SK-N-SH treated with all-trans-retinoic acid at 6 μM for 48 hours (cell line): ENCODE data around the gene SF3A1.

Experiments used
- ATAC-seq: fragments of 200-7000 bp; cut with Tn5 transposase; 3 replicates; pipeline ENCODE4 v1.9.1; 2020; ENCODE audit warnings: mild to moderate bottlenecking, moderate library complexity
- ARNTL ChIP-seq: fragments of 450-650 bp; formaldehyde crosslinking; IDR thresholded peaks from 2 replicates; pipeline ENCODE4 v1.5.0; 2020; ENCODE audit warnings: low read depth, mild to moderate bottlenecking, moderate library complexity, borderline replicate concordance
- BACH2 ChIP-seq: fragments of 250-450 bp; sonication (Bioruptor Pico); IDR thresholded peaks from 2 replicates; pipeline ENCODE4 v1.9.0; 2021; ENCODE audit warnings: mild to moderate bottlenecking, borderline replicate concordance
- CSDC2 ChIP-seq: fragments of 250-450 bp; sonication (Bioruptor Pico); IDR thresholded peaks from 2 replicates; pipeline ENCODE4 v1.5.0; 2020; ENCODE audit warnings: mild to moderate bottlenecking, moderate library complexity
- ESRRG ChIP-seq: fragments of 250-450 bp; sonication (Bioruptor Pico); IDR thresholded peaks from 2 replicates; pipeline ENCODE4 v1.6.1; 2021; ENCODE audit warnings: mild to moderate bottlenecking
- GLIS3 ChIP-seq: fragments of 250-450 bp; sonication (Bioruptor Pico); IDR thresholded peaks from 2 replicates; pipeline ENCODE4 v1.5.0; 2020; ENCODE audit warnings: mild to moderate bottlenecking, moderate library complexity
- OSR1 ChIP-seq: fragments of 250-450 bp; sonication (Bioruptor Pico); IDR thresholded peaks from 2 replicates; pipeline ENCODE4 v1.8.0; 2022; ENCODE audit warnings: moderate library complexity, mild to moderate bottlenecking, inconsistent platforms
- PPARA ChIP-seq: fragments of 250-450 bp; sonication (Bioruptor Pico); IDR thresholded peaks from 2 replicates; pipeline ENCODE4 v1.5.0; 2020; ENCODE audit warnings: mild to moderate bottlenecking, borderline replicate concordance
- RARB ChIP-seq: fragments of 250-450 bp; sonication (Bioruptor Pico); IDR thresholded peaks from 2 replicates; pipeline ENCODE4 v1.8.0; 2021; ENCODE audit warnings: mild to moderate bottlenecking, moderate library complexity
- SNAI2 ChIP-seq: fragments of 250-450 bp; sonication (Bioruptor Pico); IDR thresholded peaks from 2 replicates; pipeline ENCODE4 v1.5.0; 2020; ENCODE audit warnings: mild to moderate bottlenecking, moderate library complexity
- TCF4 ChIP-seq: fragments of 250-450 bp; sonication (Bioruptor Pico); IDR thresholded peaks from 2 replicates; pipeline ENCODE4 v1.8.0; 2021; ENCODE audit warnings: mild to moderate bottlenecking, moderate library complexity, borderline replicate concordance
- ZC3H10 ChIP-seq: fragments of 250-450 bp; sonication (Bioruptor Pico); IDR thresholded peaks from 2 replicates; pipeline ENCODE4 v1.5.1; 2021; ENCODE audit warnings: mild to moderate bottlenecking, moderate library complexity
- ZFP3 ChIP-seq: fragments of 250-450 bp; sonication (Bioruptor Pico); IDR thresholded peaks from 2 replicates; pipeline ENCODE4 v1.5.0; 2020; ENCODE audit warnings: mild to moderate bottlenecking, moderate library complexity
- ZFP30 ChIP-seq: fragments of 450-650 bp; formaldehyde crosslinking; IDR thresholded peaks from 2 replicates; pipeline ENCODE4 v1.5.0; 2022; ENCODE audit warnings: mild to moderate bottlenecking, moderate library complexity
- ZNF565 ChIP-seq: fragments of 450-650 bp; formaldehyde crosslinking; conservative IDR thresholded peaks from 2 replicates; pipeline ENCODE4 v1.5.0; 2020; ENCODE audit warnings: low read depth, mild to moderate bottlenecking, moderate library complexity
- ZNF70 ChIP-seq: fragments of 450-650 bp; formaldehyde crosslinking; IDR thresholded peaks from 2 replicates; pipeline ENCODE4 v1.5.0; 2020; ENCODE audit warnings: mild to moderate bottlenecking, moderate library complexity
- ZNF8 ChIP-seq: fragments of 450-650 bp; formaldehyde crosslinking; IDR thresholded peaks from 2 replicates; pipeline ENCODE4 v1.5.0; 2020; ENCODE audit warnings: mild to moderate bottlenecking, moderate library complexity
- TF ChIP-seq, protein P1 (sequence below): fragments of 250-450 bp; sonication (Bioruptor Pico); IDR thresholded peaks from 2 replicates; pipeline ENCODE4 v1.5.1; 2021; ENCODE audit warnings: mild to moderate bottlenecking, moderate library complexity
- TF ChIP-seq, protein P2 (sequence below): fragments of 250-450 bp; sonication (Bioruptor Pico); IDR thresholded peaks from 2 replicates; pipeline ENCODE4 v1.8.0; 2020; ENCODE audit warnings: mild to moderate bottlenecking, moderate library complexity, borderline replicate concordance
- TF ChIP-seq, protein P3 (sequence below): fragments of 250-450 bp; sonication (Bioruptor Pico); IDR thresholded peaks from 2 replicates; pipeline ENCODE4 v1.8.0; 2021; ENCODE audit warnings: low read depth, mild to moderate bottlenecking, moderate library complexity, borderline replicate concordance
- TF ChIP-seq, protein P4 (sequence below): fragments of 250-450 bp; sonication (Bioruptor Pico); IDR thresholded peaks from 2 replicates; pipeline ENCODE4 v1.5.0; 2020; ENCODE audit warnings: mild to moderate bottlenecking, moderate library complexity
- TF ChIP-seq, protein P5 (sequence below): fragments of 250-450 bp; sonication (Bioruptor Pico); IDR thresholded peaks from 2 replicates; pipeline ENCODE4 v1.5.1; 2020; ENCODE audit warnings: low read depth, mild to moderate bottlenecking, moderate library complexity

The SF3A1 gene

DNA sequence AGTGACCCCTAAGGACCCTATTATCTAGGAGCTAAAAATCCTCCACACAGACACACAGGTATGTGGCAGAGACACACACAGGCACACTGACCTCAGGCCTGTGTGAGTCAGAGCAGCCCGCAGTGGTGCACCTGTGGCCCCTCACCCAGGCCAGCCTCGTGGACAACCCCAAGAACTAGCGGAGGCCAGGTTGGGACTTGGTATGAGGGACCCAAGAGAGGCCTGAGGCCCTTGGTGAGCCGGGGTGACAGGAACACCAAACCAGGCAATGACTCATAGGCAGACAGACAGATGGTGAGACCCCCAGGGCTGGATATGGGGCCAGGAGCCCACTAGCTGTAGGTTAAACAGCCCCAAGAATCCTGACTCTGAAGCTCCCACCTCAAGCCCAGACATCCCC is 73.4 kb downstream of the SF3A1 start:
- no peak for ATAC-seq

DNA sequence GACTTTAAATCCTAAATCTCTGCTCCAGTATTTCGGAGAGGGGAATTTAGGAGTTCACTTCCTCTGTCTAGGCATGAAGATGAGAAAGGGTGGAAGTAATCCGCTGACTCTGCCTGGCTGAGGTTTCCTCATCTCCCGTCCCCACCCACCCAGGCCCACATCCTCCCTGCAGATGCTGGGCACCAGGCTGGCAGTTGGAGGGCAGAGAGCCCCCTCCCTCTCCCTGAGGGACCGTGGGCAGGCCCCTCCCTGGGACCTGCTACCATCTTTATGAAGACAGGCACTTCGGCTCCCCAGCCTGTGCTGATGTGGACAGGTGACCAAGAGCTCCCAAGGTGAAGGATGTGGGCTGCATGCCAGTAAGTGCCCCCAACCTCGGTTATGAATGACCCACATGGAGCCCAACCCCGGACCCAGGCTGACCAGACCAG is 74.1 kb downstream of the SF3A1 start:
- ATAC-seq = no peak
- TF ChIP-seq ZFP30 (CRISPR knock-in tag) (no peak), SNAI2 (CRISPR knock-in tag) (no peak), OSR1 (CRISPR knock-in tag) (no peak), BACH2 (no peak)

More for the DNA sequence above, 73.4 kb downstream of the SF3A1 start:
- TF ChIP-seq ZC3H10 (CRISPR knock-in tag) (no peak), SNAI2 (CRISPR knock-in tag) (no peak), CSDC2 (no peak), ARNTL (no peak), BACH2 (no peak), ZNF565 (CRISPR knock-in tag) (no peak), ZFP3 (CRISPR knock-in tag) (no peak), ZNF70 (CRISPR knock-in tag) (no peak), ZNF8 (CRISPR knock-in tag) (no peak), GLIS3 (CRISPR knock-in tag) (no peak), ESRRG (CRISPR knock-in tag) (no peak), PPARA (no peak), RARB (CRISPR knock-in tag) (no peak), TCF4 (CRISPR knock-in tag) (no peak)
- TF ChIP-seq, protein P1, sequence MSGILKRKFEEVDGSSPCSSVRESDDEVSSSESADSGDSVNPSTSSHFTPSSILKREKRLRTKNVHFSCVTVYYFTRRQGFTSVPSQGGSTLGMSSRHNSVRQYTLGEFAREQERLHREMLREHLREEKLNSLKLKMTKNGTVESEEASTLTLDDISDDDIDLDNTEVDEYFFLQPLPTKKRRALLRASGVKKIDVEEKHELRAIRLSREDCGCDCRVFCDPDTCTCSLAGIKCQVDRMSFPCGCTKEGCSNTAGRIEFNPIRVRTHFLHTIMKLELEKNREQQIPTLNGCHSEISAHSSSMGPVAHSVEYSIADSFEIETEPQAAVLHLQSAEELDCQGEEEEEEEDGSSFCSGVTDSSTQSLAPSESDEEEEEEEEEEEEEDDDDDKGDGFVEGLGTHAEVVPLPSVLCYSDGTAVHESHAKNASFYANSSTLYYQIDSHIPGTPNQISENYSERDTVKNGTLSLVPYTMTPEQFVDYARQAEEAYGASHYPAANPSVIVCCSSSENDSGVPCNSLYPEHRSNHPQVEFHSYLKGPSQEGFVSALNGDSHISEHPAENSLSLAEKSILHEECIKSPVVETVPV (CRISPR knock-in tag) = no peak
- TF ChIP-seq, protein P2, sequence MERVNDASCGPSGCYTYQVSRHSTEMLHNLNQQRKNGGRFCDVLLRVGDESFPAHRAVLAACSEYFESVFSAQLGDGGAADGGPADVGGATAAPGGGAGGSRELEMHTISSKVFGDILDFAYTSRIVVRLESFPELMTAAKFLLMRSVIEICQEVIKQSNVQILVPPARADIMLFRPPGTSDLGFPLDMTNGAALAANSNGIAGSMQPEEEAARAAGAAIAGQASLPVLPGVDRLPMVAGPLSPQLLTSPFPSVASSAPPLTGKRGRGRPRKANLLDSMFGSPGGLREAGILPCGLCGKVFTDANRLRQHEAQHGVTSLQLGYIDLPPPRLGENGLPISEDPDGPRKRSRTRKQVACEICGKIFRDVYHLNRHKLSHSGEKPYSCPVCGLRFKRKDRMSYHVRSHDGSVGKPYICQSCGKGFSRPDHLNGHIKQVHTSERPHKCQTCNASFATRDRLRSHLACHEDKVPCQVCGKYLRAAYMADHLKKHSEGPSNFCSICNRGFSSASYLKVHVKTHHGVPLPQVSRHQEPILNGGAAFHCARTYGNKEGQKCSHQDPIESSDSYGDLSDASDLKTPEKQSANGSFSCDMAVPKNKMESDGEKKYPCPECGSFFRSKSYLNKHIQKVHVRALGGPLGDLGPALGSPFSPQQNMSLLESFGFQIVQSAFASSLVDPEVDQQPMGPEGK = no peak
- TF ChIP-seq, protein P3, sequence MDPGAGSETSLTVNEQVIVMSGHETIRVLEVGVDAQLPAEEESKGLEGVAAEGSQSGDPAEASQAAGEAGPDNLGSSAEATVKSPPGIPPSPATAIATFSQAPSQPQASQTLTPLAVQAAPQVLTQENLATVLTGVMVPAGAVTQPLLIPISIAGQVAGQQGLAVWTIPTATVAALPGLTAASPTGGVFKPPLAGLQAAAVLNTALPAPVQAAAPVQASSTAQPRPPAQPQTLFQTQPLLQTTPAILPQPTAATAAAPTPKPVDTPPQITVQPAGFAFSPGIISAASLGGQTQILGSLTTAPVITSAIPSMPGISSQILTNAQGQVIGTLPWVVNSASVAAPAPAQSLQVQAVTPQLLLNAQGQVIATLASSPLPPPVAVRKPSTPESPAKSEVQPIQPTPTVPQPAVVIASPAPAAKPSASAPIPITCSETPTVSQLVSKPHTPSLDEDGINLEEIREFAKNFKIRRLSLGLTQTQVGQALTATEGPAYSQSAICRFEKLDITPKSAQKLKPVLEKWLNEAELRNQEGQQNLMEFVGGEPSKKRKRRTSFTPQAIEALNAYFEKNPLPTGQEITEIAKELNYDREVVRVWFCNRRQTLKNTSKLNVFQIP (CRISPR knock-in tag) = no peak
- TF ChIP-seq, protein P4, sequence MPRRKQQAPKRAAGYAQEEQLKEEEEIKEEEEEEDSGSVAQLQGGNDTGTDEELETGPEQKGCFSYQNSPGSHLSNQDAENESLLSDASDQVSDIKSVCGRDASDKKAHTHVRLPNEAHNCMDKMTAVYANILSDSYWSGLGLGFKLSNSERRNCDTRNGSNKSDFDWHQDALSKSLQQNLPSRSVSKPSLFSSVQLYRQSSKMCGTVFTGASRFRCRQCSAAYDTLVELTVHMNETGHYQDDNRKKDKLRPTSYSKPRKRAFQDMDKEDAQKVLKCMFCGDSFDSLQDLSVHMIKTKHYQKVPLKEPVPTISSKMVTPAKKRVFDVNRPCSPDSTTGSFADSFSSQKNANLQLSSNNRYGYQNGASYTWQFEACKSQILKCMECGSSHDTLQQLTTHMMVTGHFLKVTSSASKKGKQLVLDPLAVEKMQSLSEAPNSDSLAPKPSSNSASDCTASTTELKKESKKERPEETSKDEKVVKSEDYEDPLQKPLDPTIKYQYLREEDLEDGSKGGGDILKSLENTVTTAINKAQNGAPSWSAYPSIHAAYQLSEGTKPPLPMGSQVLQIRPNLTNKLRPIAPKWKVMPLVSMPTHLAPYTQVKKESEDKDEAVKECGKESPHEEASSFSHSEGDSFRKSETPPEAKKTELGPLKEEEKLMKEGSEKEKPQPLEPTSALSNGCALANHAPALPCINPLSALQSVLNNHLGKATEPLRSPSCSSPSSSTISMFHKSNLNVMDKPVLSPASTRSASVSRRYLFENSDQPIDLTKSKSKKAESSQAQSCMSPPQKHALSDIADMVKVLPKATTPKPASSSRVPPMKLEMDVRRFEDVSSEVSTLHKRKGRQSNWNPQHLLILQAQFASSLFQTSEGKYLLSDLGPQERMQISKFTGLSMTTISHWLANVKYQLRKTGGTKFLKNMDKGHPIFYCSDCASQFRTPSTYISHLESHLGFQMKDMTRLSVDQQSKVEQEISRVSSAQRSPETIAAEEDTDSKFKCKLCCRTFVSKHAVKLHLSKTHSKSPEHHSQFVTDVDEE = no peak
- TF ChIP-seq, protein P5, sequence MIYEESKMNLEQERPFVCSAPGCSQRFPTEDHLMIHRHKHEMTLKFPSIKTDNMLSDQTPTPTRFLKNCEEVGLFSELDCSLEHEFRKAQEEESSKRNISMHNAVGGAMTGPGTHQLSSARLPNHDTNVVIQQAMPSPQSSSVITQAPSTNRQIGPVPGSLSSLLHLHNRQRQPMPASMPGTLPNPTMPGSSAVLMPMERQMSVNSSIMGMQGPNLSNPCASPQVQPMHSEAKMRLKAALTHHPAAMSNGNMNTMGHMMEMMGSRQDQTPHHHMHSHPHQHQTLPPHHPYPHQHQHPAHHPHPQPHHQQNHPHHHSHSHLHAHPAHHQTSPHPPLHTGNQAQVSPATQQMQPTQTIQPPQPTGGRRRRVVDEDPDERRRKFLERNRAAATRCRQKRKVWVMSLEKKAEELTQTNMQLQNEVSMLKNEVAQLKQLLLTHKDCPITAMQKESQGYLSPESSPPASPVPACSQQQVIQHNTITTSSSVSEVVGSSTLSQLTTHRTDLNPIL (CRISPR knock-in tag) = no peak
- TF ChIP-seq, all 23 proteins: peak for 0
